Measurements from ENCODE around the gene ULK4.

ULK4 gene

GRCh38 chr3:41482134-41482533 lies 479.8 kb downstream of the ULK4 start:
- TF ChIP-seq CTCF (IDR thresholded peaks at IDR 0.05; ENCODE audit: insufficient read depth, low read depth, low read length, missing control alignments), result no peak
- DNase-seq (ENCODE audit: low read depth), result no peak
- no peak overlapping the region for H3K4me3 ChIP-seq (ENCODE audit: low read depth, low read length)

GRCh38 chr3:41478278-41478677 lies 483.6 kb downstream of the ULK4 start:
- no peak for TF ChIP-seq CTCF (IDR thresholded peaks at IDR 0.05; ENCODE audit: insufficient read depth, low read depth, low read length, missing control alignments)

GRCh38 chr3:41477399-41478014 lies 484.4 kb downstream of the ULK4 start:
- no peak for TF ChIP-seq CTCF (IDR thresholded peaks at IDR 0.05; ENCODE audit: insufficient read depth, low read depth, low read length, missing control alignments)
- DNase-seq (ENCODE audit: low read depth), result peak; percentile 8
- no peak overlapping the region for H3K4me3 ChIP-seq (ENCODE audit: low read depth, low read length)

More at GRCh38 chr3:41478278-41478677, 483.6 kb downstream of the ULK4 start:
- DNase-seq (ENCODE audit: low read depth), result no peak
- H3K4me3 ChIP-seq (ENCODE audit: low read depth, low read length), result no peak overlapping the region

GRCh38 chr3:41469083-41469482 lies 492.8 kb downstream of the ULK4 start:
- H3K4me3 ChIP-seq (ENCODE audit: low read depth, low read length), result no peak overlapping the region
- TF ChIP-seq CTCF (IDR thresholded peaks at IDR 0.05; ENCODE audit: insufficient read depth, low read depth, low read length, missing control alignments), result no peak
- no peak for DNase-seq (ENCODE audit: low read depth)

- H3K4me3 ChIP-seq (ENCODE audit: low read depth, low read length), result no peak overlapping the region
- TF ChIP-seq CTCF (IDR thresholded peaks at IDR 0.05; ENCODE audit: insufficient read depth, low read depth, low read length, missing control alignments), result no peak
- no peak for DNase-seq (ENCODE audit: low read depth)
Observed at GRCh38 chr3:41467481-41467880, 494.4 kb downstream of the ULK4 start.

GRCh38 chr3:41464858-41465257 lies 497.0 kb downstream of the ULK4 start:
- no peak overlapping the region for H3K4me3 ChIP-seq (ENCODE audit: low read depth, low read length)
- TF ChIP-seq CTCF (IDR thresholded peaks at IDR 0.05; ENCODE audit: insufficient read depth, low read depth, low read length, missing control alignments), result no peak
- no peak for DNase-seq (ENCODE audit: low read depth)

GRCh38 chr3:41464401-41464800 lies 497.5 kb downstream of the ULK4 start:
- no peak for TF ChIP-seq CTCF (IDR thresholded peaks at IDR 0.05; ENCODE audit: insufficient read depth, low read depth, low read length, missing control alignments)
- H3K4me3 ChIP-seq (ENCODE audit: low read depth, low read length), result no peak overlapping the region
- DNase-seq (ENCODE audit: low read depth), result no peak
